Inferior parietal cortex (tissue), 1 donor: ENCODE results near the gene VPS13C.
"Not testable (repeated sequence)": the region's sequence is repeated elsewhere in the genome, so short reads cannot be mapped to it uniquely, and the experiment has no call there.

Experiments used
- DNase-seq: peaks from one replicate; pipeline ENCODE4 v3.0.0-alpha.2; 2016; ENCODE audit errors: extremely low spot score

VPS13C gene

GRCh38 chr15:62035256-62035924 is 24.9 kb downstream of the VPS13C start:
- no peak for DNase-seq

GRCh38 chr15:62027916-62028315 is 32.3 kb downstream of the VPS13C start:
- no peak for DNase-seq

- no peak for DNase-seq
These were observed 33.0 kb downstream of the VPS13C start for GRCh38 chr15:62027263-62027565.

- DNase-seq = no peak
These were observed 33.6 kb downstream of the VPS13C start for GRCh38 chr15:62026487-62027262.

GRCh38 chr15:62021991-62022600 is 38.2 kb downstream of the VPS13C start:
- no peak for DNase-seq

GRCh38 chr15:62020576-62021160 is 39.6 kb downstream of the VPS13C start:
- no peak for DNase-seq

- DNase-seq = not testable (repeated sequence)
These were observed 54.9 kb downstream of the VPS13C start for GRCh38 chr15:62005354-62005753.

- no peak for DNase-seq
These were observed 62.5 kb downstream of the VPS13C start for GRCh38 chr15:61997786-61998185.

GRCh38 chr15:61996056-61996635 is 64.1 kb downstream of the VPS13C start:
- no peak for DNase-seq

GRCh38 chr15:61994216-61994615 is 66.0 kb downstream of the VPS13C start:
- no peak for DNase-seq

- no peak for DNase-seq
These were observed 67.7 kb downstream of the VPS13C start for GRCh38 chr15:61992518-61992917.

- DNase-seq = no peak
These were observed 70.6 kb downstream of the VPS13C start for GRCh38 chr15:61989667-61990066.

GRCh38 chr15:61987824-61988223 is 72.4 kb downstream of the VPS13C start:
- no peak for DNase-seq

GRCh38 chr15:61983081-61983480 is 77.2 kb downstream of the VPS13C start:
- DNase-seq = no peak

- no peak for DNase-seq
These were observed 82.0 kb downstream of the VPS13C start for GRCh38 chr15:61978225-61978624.

- no peak for DNase-seq
These were observed 85.5 kb downstream of the VPS13C start for GRCh38 chr15:61974759-61975158.

- DNase-seq = no peak
These were observed 86.1 kb downstream of the VPS13C start for GRCh38 chr15:61974118-61974517.

GRCh38 chr15:61951949-61952348 is 108.3 kb downstream of the VPS13C start:
- peak; percentile 15 for DNase-seq

GRCh38 chr15:61946778-61947177 is 113.5 kb downstream of the VPS13C start:
- DNase-seq = no peak

- DNase-seq = no peak
These were observed 116.3 kb downstream of the VPS13C start for GRCh38 chr15:61943992-61944391.

- DNase-seq = no peak
These were observed 122.0 kb downstream of the VPS13C start for GRCh38 chr15:61938249-61938648.

GRCh38 chr15:61936528-61937195 is 123.6 kb downstream of the VPS13C start:
- no peak for DNase-seq
